LHCN-M2 (cell line): ENCODE results near the gene FAM163A. TPM values are rescaled to one million over a fixed set of nuclear protein-coding genes. Genes with fewer than 3 reads are reported as not detected.
"Not testable (repeated sequence)": the region's sequence is repeated elsewhere in the genome, so short reads cannot be mapped to it uniquely, and the experiment has no call there.

ENCODE experiments used
- DNase-seq: peaks from one replicate; pipeline ENCODE4 v3.0.0-alpha.2; 2012; ENCODE audit warnings: low read depth
- total RNA-seq: library from RNA; depleted of rRNA; stranded (reverse); fragments of >200 nt; gene quantifications from 2 replicates; pipeline ENCODE4 v1.2.3, GENCODE V29; 2014

FAM163A gene
- total RNA-seq, 1 experiment from 2014 or later, result not detected

- DNase-seq, result no peak
Observed at GRCh38 chr1:179815641-179816040, 72.5 kb downstream of the FAM163A start.

DNA sequence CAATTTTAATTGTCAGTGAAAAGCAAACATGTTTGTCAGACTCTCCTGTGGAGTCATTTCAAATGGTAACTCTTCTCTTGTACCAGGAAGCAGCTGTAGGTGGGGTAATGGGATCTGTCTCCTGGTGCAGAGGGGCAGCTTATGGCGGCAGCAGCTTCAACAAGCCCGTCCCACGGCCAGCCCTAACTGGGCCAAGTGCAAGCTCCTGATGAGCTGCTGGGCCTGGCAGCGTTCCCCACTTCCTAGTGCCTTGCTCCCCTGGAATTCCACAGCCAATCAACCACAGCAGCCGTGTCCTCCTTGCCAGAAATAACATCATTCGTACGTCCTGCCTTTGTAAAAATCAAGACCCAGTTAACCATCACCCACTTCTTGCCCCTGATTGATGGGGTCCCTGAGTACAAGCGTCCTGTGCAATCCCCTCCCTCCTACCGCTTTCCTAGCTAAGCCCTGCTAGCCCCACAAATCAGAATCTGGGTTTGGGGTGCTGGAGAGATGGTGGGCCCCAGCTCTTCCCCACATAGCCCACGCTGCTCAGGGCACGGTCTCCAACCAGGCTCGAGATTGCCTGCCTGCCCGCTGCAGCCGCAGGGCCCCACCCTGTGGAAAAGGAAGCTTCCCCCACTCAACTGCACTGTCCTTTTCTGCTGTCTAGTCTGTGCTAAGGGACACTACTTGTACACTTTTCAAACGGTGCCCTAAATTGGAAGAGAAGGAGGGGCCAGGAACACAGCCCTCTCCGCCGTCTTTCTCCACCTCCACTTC, 73.3 kb downstream of the FAM163A start:
- no peak for DNase-seq

GRCh38 chr1:179817056-179817455, 74.0 kb downstream of the FAM163A start:
- DNase-seq, result no peak

DNA sequence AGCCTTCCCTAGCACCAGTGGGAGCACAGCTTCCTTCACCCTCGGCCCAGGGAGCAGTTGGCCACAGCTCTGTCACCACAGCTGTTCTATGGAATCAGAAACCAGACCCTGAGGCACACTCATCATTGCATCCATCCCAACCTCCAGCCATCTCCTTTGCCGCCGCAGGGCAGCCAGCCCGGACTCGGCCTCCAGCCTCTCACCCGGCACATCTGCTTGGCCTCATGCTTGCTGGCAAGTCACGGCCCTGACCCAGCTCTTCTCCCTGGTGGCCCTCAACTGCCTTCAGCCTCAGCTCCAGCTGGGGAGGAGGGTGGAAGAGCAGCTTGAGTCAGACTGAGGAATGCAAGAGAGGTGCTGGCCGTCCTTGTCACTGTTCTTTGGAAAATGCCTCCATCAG, 74.7 kb downstream of the FAM163A start:
- peak; percentile 82 for DNase-seq

DNA sequence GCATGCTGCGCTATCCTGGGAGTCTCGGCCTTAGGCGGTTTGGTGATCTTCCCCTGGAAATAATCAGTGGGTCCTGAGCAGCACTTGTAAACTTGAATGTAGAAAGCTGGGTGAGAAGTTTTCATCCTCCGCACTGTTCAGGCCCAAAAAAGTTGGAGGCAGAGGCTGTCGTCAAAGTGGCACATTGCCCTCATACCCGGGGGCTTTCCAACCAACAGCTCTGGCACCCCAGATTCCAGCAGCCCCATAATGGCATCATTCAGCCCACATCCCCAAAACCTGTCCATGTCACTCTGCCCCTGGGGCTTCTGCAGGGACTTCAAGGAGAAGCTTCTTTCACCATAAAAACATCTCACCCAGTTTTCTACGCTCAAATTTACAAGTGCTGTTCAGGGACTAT, 75.2 kb downstream of the FAM163A start:
- DNase-seq, result no peak

GRCh38 chr1:179818743-179819173, 75.7 kb downstream of the FAM163A start:
- no peak for DNase-seq

GRCh38 chr1:179820226-179820970, 77.3 kb downstream of the FAM163A start:
- no peak for DNase-seq

DNA sequence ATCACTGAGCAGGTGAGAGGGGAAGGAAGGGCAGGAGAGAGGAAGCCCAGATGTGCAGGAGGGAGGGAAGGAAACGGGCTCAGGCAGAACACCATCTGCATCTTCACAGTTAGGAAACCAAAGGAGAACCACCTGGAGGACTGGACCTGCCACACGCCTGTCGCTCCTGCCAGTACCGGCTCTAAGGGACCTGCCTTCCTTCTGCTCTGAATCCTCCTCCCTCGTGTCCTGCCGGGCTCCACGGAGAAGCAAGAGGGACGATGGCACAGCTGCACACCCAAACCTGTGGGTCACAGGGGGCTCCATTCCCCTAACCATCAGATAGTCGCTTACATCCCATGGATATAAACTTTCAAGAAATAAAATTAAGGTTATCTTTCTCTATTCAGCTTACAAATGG, 78.4 kb downstream of the FAM163A start:
- DNase-seq, result no peak

GRCh38 chr1:179822065-179822464, 79.0 kb downstream of the FAM163A start:
- no peak for DNase-seq

GRCh38 chr1:179823693-179824092, 80.6 kb downstream of the FAM163A start:
- DNase-seq, result no peak

DNA sequence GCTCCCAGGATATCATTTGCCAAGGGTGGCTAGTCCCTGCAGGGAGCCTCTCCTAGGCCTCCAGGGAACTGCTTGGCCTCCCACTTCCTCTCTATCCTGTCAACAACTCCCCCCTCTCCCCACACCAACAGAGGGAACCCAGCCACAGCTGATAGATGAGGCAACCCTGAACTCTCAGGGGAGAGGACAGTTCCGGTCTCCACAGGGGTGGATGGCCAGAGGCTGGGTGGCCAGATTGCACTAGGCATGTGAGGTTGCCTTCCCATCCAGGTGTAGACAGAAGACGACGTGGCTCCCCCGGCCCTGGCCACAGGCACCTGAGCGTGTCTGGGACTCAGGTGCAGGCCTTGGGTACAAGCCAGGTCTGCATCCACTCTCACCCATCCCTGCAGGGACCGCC, 81.2 kb downstream of the FAM163A start:
- DNase-seq, result no peak

DNA sequence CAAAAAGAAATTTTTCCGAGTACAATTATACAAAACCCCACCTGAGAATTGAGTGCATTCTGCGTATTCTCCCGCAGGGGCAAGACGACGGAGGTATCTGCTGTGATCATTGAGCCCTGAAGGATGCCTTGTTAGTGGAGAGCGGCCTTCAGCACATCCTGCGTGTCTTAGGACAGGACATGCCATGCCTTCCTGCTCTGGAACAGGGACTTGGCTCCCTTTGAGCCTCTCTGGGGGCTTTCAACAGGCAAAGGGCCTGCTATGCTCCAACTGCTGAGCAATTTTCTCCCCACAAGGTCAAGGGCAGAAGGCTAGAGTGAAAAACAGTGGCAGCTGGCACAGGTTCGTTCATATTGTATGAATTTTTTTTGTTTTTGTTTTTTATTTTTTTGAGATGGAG, 82.1 kb downstream of the FAM163A start:
- no peak for DNase-seq

GRCh38 chr1:179825798-179826460, 82.8 kb downstream of the FAM163A start:
- DNase-seq, result no peak

DNA sequence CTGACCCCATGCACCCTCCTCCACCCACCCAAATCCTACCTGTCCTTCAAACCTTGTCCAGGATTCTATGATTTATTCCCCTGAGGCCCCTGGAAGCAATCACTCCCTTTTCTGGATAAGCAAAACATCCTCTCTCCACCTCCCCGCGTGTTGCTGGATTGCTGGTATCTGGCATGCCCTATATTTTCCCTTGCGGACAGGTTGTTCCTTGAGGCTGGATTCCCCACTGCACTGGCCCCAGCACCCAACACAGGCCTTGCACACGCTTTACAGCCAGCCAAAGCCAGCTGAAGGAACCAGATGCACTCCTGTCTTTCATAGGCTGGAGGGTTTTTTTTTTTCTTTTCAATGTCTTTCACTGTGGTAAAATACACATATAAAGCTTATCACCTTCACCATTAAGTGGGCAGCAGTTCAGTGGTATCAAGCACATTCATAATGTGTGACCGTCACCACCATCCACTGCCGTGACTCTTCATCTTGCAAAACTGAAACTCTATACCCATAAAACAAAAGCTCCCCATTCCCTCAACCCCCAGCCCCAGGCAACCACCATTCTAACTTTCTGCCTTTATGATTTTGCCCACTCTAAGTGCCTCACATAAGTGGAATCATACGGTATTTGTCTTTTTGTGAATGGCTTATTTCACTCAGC, 83.7 kb downstream of the FAM163A start:
- no peak for DNase-seq

- DNase-seq, result no peak
Observed at GRCh38 chr1:179828554-179829110, 85.5 kb downstream of the FAM163A start.

- no peak for DNase-seq
Observed at GRCh38 chr1:179831225-179831624, 88.1 kb downstream of the FAM163A start.

- DNase-seq, result no peak
Observed at GRCh38 chr1:179831852-179832699, 89.0 kb downstream of the FAM163A start.

GRCh38 chr1:179836686-179837445, 93.8 kb downstream of the FAM163A start:
- DNase-seq, result not testable (repeated sequence)

- no peak for DNase-seq
Observed at GRCh38 chr1:179840107-179840506, 97.0 kb downstream of the FAM163A start.

- DNase-seq, result no peak
Observed at GRCh38 chr1:179848233-179848632, 105.1 kb downstream of the FAM163A start.
